SU-DHL-6 (cell line): ENCODE results near the gene IRX6.

ENCODE experiments used
- H2AFZ ChIP-seq: fragments of 200-600 bp; sonication (generic); 2 replicates; pipeline ENCODE4 v1.6.1; 2014; ENCODE audit warnings: low read depth, mild to moderate bottlenecking, moderate library complexity, mixed read lengths, antibody characterized with exemption, low read length; ENCODE audit not compliant: severe bottlenecking
- H3F3A ChIP-seq: fragments of 200-600 bp; shearing (Covaris generic); 2 replicates; pipeline ENCODE4 v1.6.0; 2016; ENCODE audit warnings: antibody characterized with exemption, mild to moderate bottlenecking; ENCODE audit not compliant: insufficient read depth
- H3K27ac ChIP-seq: fragments of 200-600 bp; sonication (generic); 2 replicates; pipeline ENCODE4 v1.5.1; 2016; ENCODE audit warnings: low read depth, mild to moderate bottlenecking, low read length, moderate library complexity, mixed read lengths
- H3K27me3 ChIP-seq: fragments of 200-600 bp; sonication (generic), shearing (Covaris generic); 2 replicates; pipeline ENCODE4 v1.6.0; 2014; ENCODE audit warnings: mild to moderate bottlenecking, low read length
- H3K36me3 ChIP-seq: fragments of 200-600 bp; sonication (generic); 2 replicates; pipeline ENCODE4 v1.6.1; 2014; ENCODE audit warnings: mild to moderate bottlenecking, low read length, mixed read lengths
- H3K4me2 ChIP-seq: fragments of 300-600, 200-600 bp; shearing (Covaris generic), sonication (generic); 2 replicates; pipeline ENCODE4 v1.6.0; 2014; ENCODE audit warnings: low read length, low read depth, mild to moderate bottlenecking; ENCODE audit not compliant: poor library complexity, severe bottlenecking
- H3K4me3 ChIP-seq: fragments of 200-600 bp; sonication (generic); 2 replicates; pipeline ENCODE4 v1.5.1; 2014; ENCODE audit warnings: antibody characterized with exemption, low read length, mild to moderate bottlenecking, mixed read lengths; ENCODE audit not compliant: insufficient read depth, poor library complexity, severe bottlenecking
- H3K79me2 ChIP-seq: fragments of 200-600 bp; sonication (generic); 2 replicates; pipeline ENCODE4 v1.6.1; 2014; ENCODE audit warnings: mild to moderate bottlenecking, low read length, moderate library complexity; ENCODE audit not compliant: insufficient read depth
- H3K9ac ChIP-seq: fragments of 200-600 bp; sonication (generic); 2 replicates; pipeline ENCODE4 v1.7.0; 2014; ENCODE audit warnings: mild to moderate bottlenecking, low read length
- H3K9me2 ChIP-seq: fragments of 200-600 bp; sonication (generic); replicated peaks from 2 replicates; pipeline ENCODE4 v1.6.1; 2014; ENCODE audit warnings: low read length; ENCODE audit not compliant: insufficient read depth
- H3K9me3 ChIP-seq: fragments of 200-600 bp; sonication (generic); 2 replicates; pipeline ENCODE4 v1.6.1; 2014; ENCODE audit warnings: low read length, mixed read lengths; ENCODE audit not compliant: insufficient read depth
- H4K20me1 ChIP-seq: fragments of 200-600 bp; sonication (generic); 2 replicates; pipeline ENCODE4 v1.6.1; 2014; ENCODE audit warnings: low read depth, mild to moderate bottlenecking, antibody characterized with exemption, low read length, moderate library complexity, mixed read lengths
- CTCF ChIP-seq: fragments of 200-600 bp; sonication (generic); IDR thresholded peaks from one replicate; pipeline ENCODE4 v1.5.1; 2017; ENCODE audit warnings: antibody characterized with exemption, mild to moderate bottlenecking, low read length, moderate library complexity; ENCODE audit not compliant: insufficient read depth, poor library complexity, severe bottlenecking
- EZH2phosphoT487 ChIP-seq: fragments of 200-600 bp; sonication (generic), shearing (Covaris generic); conservative IDR thresholded peaks from 2 replicates; pipeline ENCODE4 v1.6.1; 2018; ENCODE audit warnings: mild to moderate bottlenecking, antibody characterized with exemption, low read length, moderate library complexity, mixed read lengths

The IRX6 gene

GRCh38 chr16:55289353-55289752 lies 34.6 kb upstream of the IRX6 start:
- H2AFZ ChIP-seq, result no peak overlapping the region
- H4K20me1 ChIP-seq, result no peaks in the 10 kb centered on the region
- no peaks in the 10 kb centered on the region for H3K79me2 ChIP-seq
- no peaks in the 10 kb centered on the region for H3F3A ChIP-seq
- H3K36me3 ChIP-seq, result no peaks in the 10 kb centered on the region
- H3K4me2 ChIP-seq, result no peak overlapping the region
- H3K4me3 ChIP-seq, result no peak overlapping the region
- no peaks in the 10 kb centered on the region for H3K27me3 ChIP-seq
- H3K9ac ChIP-seq, result no peak overlapping the region
- no peak overlapping the region for H3K27ac ChIP-seq
- H3K9me2 ChIP-seq, result no peaks in the 10 kb centered on the region
- peaks cover 9% of the 10 kb centered on the region; the same call in 1 of the 2 replicates for H3K9me3 ChIP-seq
- TF ChIP-seq CTCF (no peak), EZH2phosphoT487 (no peak)

- Histone ChIP-seq H3K79me2 (no peaks in the 10 kb centered on the region), H3K9me3 (peaks cover 9% of the 10 kb centered on the region; the same call in 1 of the 2 replicates), H3K27ac (no peak overlapping the region), H3K4me3 (no peak overlapping the region), H3K27me3 (no peaks in the 10 kb centered on the region), H3K9ac (no peak overlapping the region), H3K9me2 (no peaks in the 10 kb centered on the region), H2AFZ (no peak overlapping the region), H3K36me3 (no peaks in the 10 kb centered on the region), H3F3A (no peaks in the 10 kb centered on the region), H4K20me1 (no peaks in the 10 kb centered on the region), H3K4me2 (no peak overlapping the region)
- no peak for TF ChIP-seq CTCF
Measured at GRCh38 chr16:55291847-55292246, 32.2 kb upstream of the IRX6 start.

GRCh38 chr16:55292491-55292890 lies 31.5 kb upstream of the IRX6 start:
- Histone ChIP-seq H3K9ac (no peak overlapping the region), H3K4me2 (no peak overlapping the region), H4K20me1 (no peaks in the 10 kb centered on the region), H3K79me2 (no peaks in the 10 kb centered on the region), H3F3A (no peaks in the 10 kb centered on the region), H3K36me3 (no peaks in the 10 kb centered on the region), H3K27ac (no peak overlapping the region), H2AFZ (no peak overlapping the region), H3K9me2 (no peaks in the 10 kb centered on the region), H3K4me3 (no peak overlapping the region), H3K27me3 (no peaks in the 10 kb centered on the region), H3K9me3 (peaks cover 9% of the 10 kb centered on the region; the same call in 1 of the 2 replicates)
- TF ChIP-seq CTCF, result no peak
- TF ChIP-seq EZH2phosphoT487, result no peak
